Vagina (tissue), 2 donors: ENCODE data around the gene STRA6.

Experiments used
- POLR2A ChIP-seq, 2 donors: fragments of 450-650 bp; IDR thresholded peaks; one replicate each; pipeline ENCODE4 v1.6.1; 2017; ENCODE audit warnings: antibody characterized with exemption in 2 of 2, mild to moderate bottlenecking in 2 of 2, moderate library complexity in 2 of 2
- POLR2AphosphoS5 ChIP-seq, 2 donors: sonication (generic); formaldehyde crosslinking; IDR thresholded peaks; one replicate each; pipeline ENCODE4 v1.9.0; 2017; ENCODE audit warnings: antibody characterized with exemption in 2 of 2, mild to moderate bottlenecking in 2 of 2, low read depth in 1 of 2; ENCODE audit not compliant: insufficient read depth in 1 of 2

DNA sequence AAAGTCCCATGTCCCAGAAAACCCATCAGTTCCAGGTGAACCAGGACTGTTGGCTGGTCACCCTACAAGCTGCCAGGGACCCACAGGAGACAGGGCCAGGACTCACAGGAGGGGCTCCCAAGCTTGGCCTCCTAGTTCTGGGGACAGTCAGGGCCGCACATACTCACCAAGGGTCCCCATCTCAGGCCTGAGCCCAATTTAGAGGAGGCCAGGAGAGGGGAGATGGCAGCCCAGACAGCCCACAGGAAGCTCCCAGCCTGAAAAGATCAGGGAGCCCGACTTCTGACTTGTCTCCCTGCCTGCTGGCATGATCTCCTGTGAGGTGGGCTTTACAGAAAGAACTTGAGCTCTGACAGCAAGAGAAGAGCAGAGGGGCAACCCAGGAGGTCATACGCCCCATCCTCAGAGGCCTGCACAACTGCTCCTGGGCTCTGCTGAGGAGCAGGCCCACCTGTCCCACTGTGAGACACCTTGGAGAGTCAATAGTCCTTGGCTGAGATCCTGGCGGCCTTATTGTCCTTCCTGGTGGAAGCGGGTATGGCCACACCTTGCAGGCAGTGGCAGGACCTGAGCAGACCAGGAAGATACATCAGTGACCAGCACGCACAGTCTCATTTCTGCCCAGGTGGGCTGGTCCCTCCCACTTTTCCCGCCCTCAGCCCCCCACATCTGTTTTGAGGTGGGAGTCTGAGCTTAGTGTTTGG, 31.6 kb downstream of the STRA6 start:
- TF ChIP-seq POLR2A (IDR thresholded peaks at IDR 0.05) (no peak), POLR2AphosphoS5 (IDR thresholded peaks at IDR 0.05; ENCODE audit: insufficient read depth in 1 of 2, low read depth in 1 of 2) (no peak)
